GM12873 (cell line): ENCODE measurements around the gene LRRC32.

Source experiments
- TF ChIP-seq, protein P1 (sequence below): IDR thresholded peaks from 2 replicates; pipeline ENCODE4 v1.5.1; 2012; ENCODE audit warnings: low read depth, mild to moderate bottlenecking, moderate library complexity, low read length, control low read depth; ENCODE audit not compliant: insufficient read depth; ENCODE audit errors: missing control alignments

Gene LRRC32

DNA sequence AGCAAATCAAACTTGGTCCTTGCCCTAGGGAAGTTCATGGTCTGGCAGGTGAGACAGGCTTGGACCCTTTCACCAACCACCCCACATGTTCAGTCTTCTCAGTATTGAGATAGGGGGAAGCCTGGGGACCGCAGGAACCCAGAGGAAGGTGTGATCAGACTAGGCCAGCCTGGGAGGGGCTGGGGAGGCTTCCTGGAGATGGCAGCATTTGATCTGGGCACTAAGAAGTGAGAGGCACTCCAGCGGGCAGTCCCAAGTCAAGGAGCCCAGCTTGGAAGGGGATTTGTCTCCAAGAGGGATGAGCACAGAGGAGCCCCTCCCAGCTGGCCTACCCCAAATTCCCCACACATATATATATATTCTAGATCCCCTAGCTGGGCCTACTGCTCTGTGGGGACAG, 5.4 kb downstream of the LRRC32 start:
- TF ChIP-seq, protein P1, sequence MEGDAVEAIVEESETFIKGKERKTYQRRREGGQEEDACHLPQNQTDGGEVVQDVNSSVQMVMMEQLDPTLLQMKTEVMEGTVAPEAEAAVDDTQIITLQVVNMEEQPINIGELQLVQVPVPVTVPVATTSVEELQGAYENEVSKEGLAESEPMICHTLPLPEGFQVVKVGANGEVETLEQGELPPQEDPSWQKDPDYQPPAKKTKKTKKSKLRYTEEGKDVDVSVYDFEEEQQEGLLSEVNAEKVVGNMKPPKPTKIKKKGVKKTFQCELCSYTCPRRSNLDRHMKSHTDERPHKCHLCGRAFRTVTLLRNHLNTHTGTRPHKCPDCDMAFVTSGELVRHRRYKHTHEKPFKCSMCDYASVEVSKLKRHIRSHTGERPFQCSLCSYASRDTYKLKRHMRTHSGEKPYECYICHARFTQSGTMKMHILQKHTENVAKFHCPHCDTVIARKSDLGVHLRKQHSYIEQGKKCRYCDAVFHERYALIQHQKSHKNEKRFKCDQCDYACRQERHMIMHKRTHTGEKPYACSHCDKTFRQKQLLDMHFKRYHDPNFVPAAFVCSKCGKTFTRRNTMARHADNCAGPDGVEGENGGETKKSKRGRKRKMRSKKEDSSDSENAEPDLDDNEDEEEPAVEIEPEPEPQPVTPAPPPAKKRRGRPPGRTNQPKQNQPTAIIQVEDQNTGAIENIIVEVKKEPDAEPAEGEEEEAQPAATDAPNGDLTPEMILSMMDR = no peak

DNA sequence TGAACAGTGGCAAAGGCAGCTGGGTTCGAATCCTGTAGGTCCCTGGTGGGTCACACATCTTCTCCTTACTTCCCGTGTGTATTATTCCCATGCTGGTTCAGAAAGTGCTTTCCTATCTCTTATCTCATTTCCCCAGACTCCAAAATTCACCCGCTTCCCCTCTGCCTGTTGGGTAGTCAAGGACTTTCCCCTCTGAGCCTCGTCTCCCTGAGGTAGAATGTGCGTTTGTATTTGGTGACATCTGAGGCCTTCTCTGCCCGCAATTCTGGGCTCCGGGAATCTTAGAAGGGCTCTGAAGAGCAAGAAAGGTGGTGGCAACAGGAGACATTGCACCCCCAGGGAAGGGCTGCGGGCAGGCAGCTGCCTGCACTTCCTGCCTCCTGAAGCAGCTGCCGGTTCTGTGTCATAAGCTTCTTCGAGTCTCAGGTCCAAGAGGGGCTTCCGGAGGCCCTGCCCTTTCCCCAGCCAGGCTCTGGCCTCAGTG, 5.9 kb downstream of the LRRC32 start:
- TF ChIP-seq, protein P1 = no peak

DNA sequence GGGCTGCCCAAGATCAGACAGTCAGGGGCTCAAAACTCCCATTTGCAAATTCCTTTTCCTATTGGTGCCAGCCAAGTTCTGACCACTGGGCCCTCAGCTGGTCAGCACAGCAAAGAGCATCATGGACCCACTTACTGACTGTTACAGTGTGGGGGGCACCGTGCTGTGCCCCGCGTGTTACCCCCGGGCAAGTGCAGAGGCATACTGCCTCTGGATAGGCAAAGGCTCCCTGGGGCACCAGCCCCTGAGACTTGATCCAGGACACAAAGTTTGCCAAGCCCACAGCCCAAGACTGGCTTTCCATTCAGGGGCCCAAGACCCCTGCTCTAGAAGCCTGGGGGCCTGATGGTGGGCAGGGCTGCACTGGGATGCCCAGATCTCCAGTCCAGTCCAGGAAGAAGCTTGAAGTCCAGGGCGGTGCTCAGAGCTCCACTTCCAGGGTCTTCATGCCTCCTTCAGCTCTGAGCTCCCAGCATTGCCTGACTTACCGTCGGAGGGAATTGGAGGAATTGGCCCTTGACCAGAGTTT, 6.6 kb downstream of the LRRC32 start:
- TF ChIP-seq, protein P1 = no peak

DNA sequence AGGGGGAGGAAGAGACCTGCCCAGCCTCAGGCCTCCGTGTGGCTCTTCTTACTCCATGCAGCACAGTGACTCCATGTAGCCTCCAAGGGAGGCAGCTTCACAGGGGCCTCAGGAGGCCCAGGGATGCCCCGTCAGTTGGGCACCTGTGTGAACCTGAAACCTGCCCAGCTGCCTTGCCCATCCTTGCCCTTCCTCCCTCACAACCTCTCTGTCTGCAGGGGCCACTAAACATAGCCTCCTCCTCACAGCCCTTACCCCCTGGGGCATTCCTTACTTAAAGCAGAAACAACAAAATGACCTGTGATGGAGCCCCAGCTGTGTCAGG, 7.1 kb downstream of the LRRC32 start:
- TF ChIP-seq, protein P1 = no peak

DNA sequence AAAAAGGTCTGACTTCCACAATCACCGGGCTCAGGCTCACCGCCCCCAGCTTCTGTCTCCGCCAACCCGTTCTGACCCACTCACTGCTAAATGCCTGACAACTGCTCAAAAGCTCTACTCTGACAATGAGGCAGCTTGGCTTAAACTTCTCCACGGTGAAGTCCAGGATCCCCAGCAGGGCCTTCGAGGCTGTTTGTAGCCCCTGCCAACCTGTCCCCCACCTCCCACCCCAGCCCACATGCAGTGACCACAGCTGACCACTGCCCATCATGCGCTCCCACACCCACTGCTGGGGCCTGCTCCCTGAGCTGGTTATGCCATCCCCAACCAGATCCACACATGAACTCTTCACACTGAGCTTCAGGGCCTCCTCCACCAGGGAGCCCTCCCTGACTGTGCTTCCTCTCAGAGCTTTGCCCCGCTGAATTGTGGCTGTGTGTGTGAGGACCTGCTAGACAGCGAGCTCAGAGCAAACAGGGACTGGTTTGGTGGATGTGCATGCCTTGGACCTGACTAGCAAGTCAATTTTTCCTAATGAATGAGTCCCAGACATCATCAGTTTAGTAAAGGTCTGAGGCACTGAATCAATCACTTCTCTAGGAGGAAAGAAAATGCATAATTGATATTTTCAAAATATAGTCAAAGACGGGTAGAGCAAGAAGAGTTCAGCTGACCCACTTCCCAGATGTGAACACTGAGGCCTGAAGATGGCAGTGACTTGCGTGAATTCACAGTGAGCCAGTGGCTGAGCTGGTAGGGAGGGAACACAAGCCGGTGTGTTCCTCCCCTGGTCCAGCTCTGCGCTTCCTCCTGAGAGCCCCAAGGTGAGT, 7.7 kb downstream of the LRRC32 start:
- TF ChIP-seq, protein P1 = no peak

DNA sequence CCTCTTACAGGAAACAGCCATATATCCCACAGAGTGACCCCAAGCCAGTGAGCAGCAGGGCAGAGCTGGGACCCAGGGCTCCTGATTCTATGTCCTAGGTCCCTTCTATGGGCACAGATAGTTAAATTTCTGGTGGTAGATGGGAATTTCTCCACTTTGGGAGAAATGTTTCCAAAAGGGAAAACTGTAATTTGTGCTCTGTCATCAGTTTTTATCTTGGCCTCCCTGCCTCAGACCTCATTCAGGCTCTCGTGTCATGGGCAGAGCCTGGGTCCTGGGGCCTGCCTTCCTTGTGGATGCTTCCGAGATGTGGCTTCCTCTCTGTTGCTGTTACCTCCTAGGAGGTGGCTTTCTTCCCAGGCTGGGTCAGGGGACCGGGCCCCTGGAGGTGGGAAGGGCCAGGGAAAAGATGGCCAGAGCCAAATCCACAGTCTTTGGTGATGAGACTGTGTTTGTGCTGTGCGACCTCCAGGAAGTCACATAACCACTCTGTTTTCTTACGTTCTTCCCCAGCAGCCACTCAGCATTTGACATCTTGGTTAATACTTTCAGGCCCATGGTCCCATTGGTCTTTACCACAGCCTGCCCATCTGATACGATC, 8.6 kb downstream of the LRRC32 start:
- TF ChIP-seq, protein P1 = no peak

DNA sequence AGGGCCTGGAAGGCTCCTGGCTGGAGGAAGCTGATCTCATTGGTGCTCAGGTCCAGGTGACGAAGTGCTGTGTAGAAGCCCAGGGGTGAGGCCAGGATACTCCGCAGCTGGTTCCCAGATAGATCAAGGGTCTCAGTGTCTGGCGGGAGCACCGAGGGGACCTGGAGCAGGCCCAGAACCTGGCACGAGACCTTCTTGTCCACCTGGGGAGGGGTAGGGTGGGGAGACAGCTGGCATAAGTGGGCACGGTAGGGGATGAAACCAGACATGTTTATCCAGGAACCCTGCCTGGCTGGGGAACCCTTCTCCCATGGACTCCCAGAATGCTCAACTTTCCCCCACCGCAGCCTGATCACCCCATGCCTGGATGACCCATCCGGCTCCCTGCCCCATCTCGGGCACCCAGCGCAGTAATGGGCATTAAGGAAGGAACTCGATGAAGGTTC, 9.2 kb downstream of the LRRC32 start:
- TF ChIP-seq, protein P1 = no peak
